ENCODE data around the gene ADGRD1.

DNA sequence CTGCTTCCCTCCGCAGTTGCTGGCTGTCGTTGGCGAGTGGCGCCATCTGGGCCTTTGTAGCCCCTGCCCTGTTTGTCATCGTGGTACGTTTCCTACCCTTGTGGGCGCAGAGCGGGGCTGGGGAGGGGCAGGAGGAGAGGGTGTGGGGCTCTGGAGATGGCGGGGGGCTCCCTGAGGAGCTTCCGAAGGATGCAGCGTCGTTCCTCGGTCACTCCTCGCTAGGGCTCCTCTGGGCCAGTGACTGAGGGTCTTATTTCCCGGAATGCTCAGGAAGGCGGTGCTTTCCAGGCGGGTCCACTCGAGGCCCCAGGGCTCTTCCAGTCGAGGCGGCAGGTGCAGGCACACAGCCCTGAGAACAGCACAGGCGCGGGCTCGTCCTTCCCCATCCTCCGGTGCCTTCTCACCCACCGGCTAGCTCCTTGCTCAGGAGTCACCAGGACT lies 167.1 kb downstream of the ADGRD1 start:
- TF ChIP-seq CTCF (IDR thresholded peaks at IDR 0.05) = no peak
- TF ChIP-seq POLR2A (IDR thresholded peaks at IDR 0.05) = no peak

Data from breast epithelium (tissue), 3 donors.